K562 (cell line): Measurements from ENCODE around the gene NLRP9. TPM values are rescaled to one million over a fixed set of nuclear protein-coding genes. Genes with fewer than 3 reads are reported as not detected.

Experiments used
- ATAC-seq: fragments of 200-7000 bp; cut with Tn5 transposase; 3 replicates; pipeline ENCODE4 v1.9.1; 2020; ENCODE audit warnings: moderate library complexity
- BruUV-seq: library from RNA; stranded (reverse); fragments of 400-500 nt; replicated peaks from 2 replicates; lab custom pipeline; 2021; lab: Mats Ljungman, UMichigan
- CTCF ChIA-PET: fragments of 300-600 bp; formaldehyde crosslinking; extraction: SDS; loops from one replicate; lab custom pipeline; 2021; ENCODE audit warnings: low intra/inter-chr PET ratio; lab: Yijun Ruan, JAX
- POLR2A ChIA-PET: fragments of 300-600, 350-650 bp; sonication (Branson Sonifier 250); formaldehyde crosslinking; extraction: SDS; loops from one replicate; lab custom pipeline; 2021; ENCODE audit warnings: antibody characterized with exemption, inconsistent platforms; lab: Yijun Ruan, JAX
- DNase-seq, 4 experiments: peaks; one replicate each; pipeline versions ENCODE4 v3.0.0 to v3.0.0-alpha.2; 2011 to 2018; ENCODE audit warnings: low spot score in 3 of 4, mixed read lengths in 3 of 4; ENCODE audit errors: extremely low read depth in 1 of 4
- FAIRE-seq: peaks from 2 replicates; lab custom pipeline; 2011; peaks lifted over from hg19 to GRCh38; lab: Jason Lieb, UNC
- H2AFZ ChIP-seq: 2 replicates; pipeline ENCODE4 v1.6.0; 2011; ENCODE audit warnings: low read depth, low read length, control low read depth, inconsistent platforms
- H3K27ac ChIP-seq: fragments of 200-600 bp; 3 replicates; pipeline ENCODE4 v1.8.0; 2011; ENCODE audit warnings: low read depth, mild to moderate bottlenecking, control low read depth, inconsistent platforms, low read length, moderate library complexity, mixed read lengths; ENCODE audit errors: extremely low read depth
- H3K27me3 ChIP-seq, 2 experiments: fragments of 300-600 bp in 1 of 2; 2 replicates in 1 of 2; 3 replicates in 1 of 2; pipeline versions ENCODE4 v1.6.0 to v1.8.0; 2011; ENCODE audit warnings: inconsistent platforms in 2 of 2, low read length in 2 of 2, mild to moderate bottlenecking in 1 of 2, mixed read lengths in 1 of 2, moderate library complexity in 1 of 2; ENCODE audit not compliant: control insufficient read depth in 2 of 2, insufficient read depth in 2 of 2
- H3K36me3 ChIP-seq: fragments of 300-600 bp; 3 replicates; pipeline ENCODE4 v1.8.0; 2011; ENCODE audit warnings: mild to moderate bottlenecking, low read length, inconsistent platforms; ENCODE audit not compliant: control insufficient read depth, insufficient read depth
- H3K4me1 ChIP-seq, 2 experiments: fragments of 200-600 bp in 1 of 2; replicated peaks in 1 of 2; 2 replicates in 1 of 2; 3 replicates in 1 of 2; pipeline versions ENCODE4 v1.5.1 to v1.8.0; 2011; ENCODE audit warnings: inconsistent platforms in 2 of 2, low read length in 2 of 2, mild to moderate bottlenecking in 1 of 2, mixed read lengths in 1 of 2, moderate library complexity in 1 of 2; ENCODE audit not compliant: control insufficient read depth in 2 of 2, insufficient read depth in 2 of 2
- H3K4me2 ChIP-seq: 2 replicates; pipeline ENCODE4 v1.6.1; 2011; ENCODE audit warnings: low read length, control low read depth, inconsistent platforms, mixed read lengths; ENCODE audit not compliant: insufficient read depth
- H3K4me3 ChIP-seq: fragments of 200-600 bp; sonication (generic), shearing (Covaris generic); 2 replicates; pipeline ENCODE4 v1.5.1; 2016; ENCODE audit warnings: control low read depth, inconsistent platforms
- H3K79me2 ChIP-seq: fragments of 200-600 bp; 3 replicates; pipeline ENCODE4 v1.8.0; 2011; ENCODE audit warnings: low read length, inconsistent platforms; ENCODE audit not compliant: control insufficient read depth, insufficient read depth
- H3K9ac ChIP-seq, 2 experiments: 2 replicates each; pipeline versions ENCODE4 v1.6.0 to v1.6.1; 2011; ENCODE audit warnings: low read depth in 2 of 2, low read length in 2 of 2, control low read depth in 1 of 2, inconsistent platforms in 1 of 2, mild to moderate bottlenecking in 1 of 2, mixed read lengths in 1 of 2; ENCODE audit not compliant: insufficient read depth in 1 of 2
- H3K9me1 ChIP-seq: one replicate; pipeline ENCODE4 v1.6.0; 2011; ENCODE audit warnings: inconsistent platforms, mild to moderate bottlenecking, low read length, moderate library complexity; ENCODE audit not compliant: control insufficient read depth, insufficient read depth
- H3K9me3 ChIP-seq: replicated peaks from 2 replicates; pipeline ENCODE4 v1.5.1; 2011; ENCODE audit warnings: low read depth, low read length, inconsistent platforms; ENCODE audit not compliant: control insufficient read depth, insufficient read depth
- H4K20me1 ChIP-seq: replicated peaks from 2 replicates; pipeline ENCODE4 v1.6.1; 2011; ENCODE audit warnings: low read length, inconsistent platforms, mixed read lengths; ENCODE audit not compliant: control insufficient read depth, insufficient read depth
- CBX1 ChIP-seq: sonication (generic); IDR thresholded peaks from 2 replicates; pipeline ENCODE4 v1.6.1; 2016; ENCODE audit warnings: antibody characterized with exemption, low read depth, mild to moderate bottlenecking
- HSF4 ChIP-seq: fragments of 250-450 bp; sonication (Bioruptor Pico); IDR thresholded peaks from 2 replicates; pipeline ENCODE4 v2.1.2; 2022; ENCODE audit warnings: mild to moderate bottlenecking, moderate library complexity, borderline replicate concordance
- NCOA1 ChIP-seq: fragments of 450-650 bp; IDR thresholded peaks from 2 replicates; pipeline ENCODE4 v1.6.1; 2016; ENCODE audit warnings: low read depth
- PBX2 ChIP-seq, 2 experiments: IDR thresholded peaks in 1 of 2; conservative IDR thresholded peaks in 1 of 2; 2 replicates each; pipeline ENCODE4 v1.6.1; 2016; ENCODE audit warnings: low read depth in 2 of 2, mild to moderate bottlenecking in 1 of 2, missing compliant biosample characterization in 1 of 2, missing genetic modification characterization in 1 of 2, moderate library complexity in 1 of 2
- POLR2B ChIP-seq: fragments of 450-650 bp; IDR thresholded peaks from 2 replicates; pipeline ENCODE4 v1.6.1; 2018; ENCODE audit warnings: low read depth; ENCODE audit not compliant: partially characterized antibody
- PRDM10 ChIP-seq: fragments of 450-650 bp; IDR thresholded peaks from 2 replicates; pipeline ENCODE4 v1.6.1; 2018; ENCODE audit not compliant: partially characterized antibody
- STAT6 ChIP-seq: sonication (generic); formaldehyde crosslinking; IDR thresholded peaks from 2 replicates; pipeline ENCODE4 v1.8.1; 2023; ENCODE audit warnings: mild to moderate bottlenecking, missing genetic modification reagents
- WGBS: fragments of 100-300 bp; shearing (Covaris generic); methylation state at CpG from one replicate; pipeline ENCODE4 v1.1.6; 2016; ENCODE audit warnings: low coverage, mixed read lengths; ENCODE audit not compliant: insufficient coverage; ENCODE audit errors: missing lambda C conversion rate; 5-methylcytosine and 5-hydroxymethylcytosine counted together
- in situ Hi-C: fragments of 300-500 bp; cut with MboI; formaldehyde crosslinking; loops from 4 replicates; pipeline ENCODE4 v1.15.0; 2018; ENCODE audit warnings: inconsistent platforms, mixed read lengths
- intact Hi-C: fragments of 100-400 bp; cut with micrococcal nuclease; formaldehyde crosslinking; loops from 2 replicates; pipeline ENCODE4 v1.14.2; 2022
- polyA plus RNA-seq, 8 experiments: library from polyadenylated mRNA; depleted of rRNA in 4 of 8; stranded (reverse) in 5 of 8; unstranded in 3 of 8; fragments of >200 nt; fragmentation: Nextera tagmentation in 2 of 8; fragmentation: Illumina TruSeq in 1 of 8; extraction: Ambion mirVana in 2 of 8; extraction: Trizol in 1 of 8; gene quantifications; 2 replicates each; pipeline versions ENCODE4 v1.2.1 to v1.2.3, GENCODE V29; 2011 to 2014; ENCODE audit warnings: inconsistent platforms in 1 of 8, missing spikeins in 1 of 8
- total RNA-seq, 7 experiments: library from RNA; depleted of rRNA in 6 of 7; stranded (reverse); fragments of >200 nt in 6 of 7; fragmentation: Illumina TruSeq in 2 of 7; extraction: Trizol in 2 of 7; gene quantifications; 2 replicates each; pipeline versions ENCODE4 v1.2.1 to v1.2.3, GENCODE V29; 2011 to 2021; ENCODE audit warnings: low replicate concordance in 1 of 7
- TF ChIP-seq, protein P1 (sequence below): fragments of 450-650 bp; formaldehyde crosslinking; IDR thresholded peaks from 2 replicates; pipeline ENCODE4 v1.4.0; 2020; ENCODE audit warnings: mild to moderate bottlenecking, mixed read lengths

The NLRP9 gene
- total and polyA plus RNA-seq, 9 of the 15 experiments (the other 6 are each of a cell fraction or from before 2014, with no cell fraction given) = not detected

DNA sequence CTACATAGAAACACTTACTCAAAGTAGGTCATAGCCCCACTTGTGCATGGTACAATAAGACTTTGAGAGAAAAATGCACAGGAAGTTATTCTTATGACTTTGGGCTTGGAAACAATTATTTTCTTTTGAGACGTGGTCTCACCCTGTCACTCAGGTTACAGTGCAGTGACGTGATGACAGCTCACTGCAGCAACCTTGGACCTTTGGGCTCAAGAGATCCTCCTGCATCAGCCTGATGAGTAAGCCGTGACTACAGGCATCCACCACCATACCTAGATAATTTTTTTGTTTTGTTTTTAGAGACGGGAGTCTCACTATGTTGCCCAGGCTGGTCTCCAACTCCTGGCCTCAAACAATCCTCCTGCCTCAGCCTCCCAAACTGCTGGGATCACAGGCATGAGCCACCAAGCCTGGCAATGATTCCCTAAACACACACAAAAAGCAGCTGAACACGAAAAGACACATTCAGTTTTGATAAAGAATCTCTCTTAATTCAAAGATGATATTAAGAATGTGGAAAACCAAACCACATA, 17.9 kb downstream of the NLRP9 start:
- Histone ChIP-seq H3K4me2 (no peak overlapping the region), H4K20me1 (no peaks in the 10 kb centered on the region), H3K9ac (no peak overlapping the region), H3K27me3 (peaks cover 11 to 46% of the 10 kb centered on the region in 2 experiments), H3K27ac (no peak overlapping the region), H3K9me1 (no peaks in the 10 kb centered on the region), H2AFZ (no peak overlapping the region), H3K79me2 (no peaks in the 10 kb centered on the region), H3K36me3 (no peaks in the 10 kb centered on the region), H3K9me3 (peaks cover 4% of the 10 kb centered on the region; the same call in 1 of the 2 replicates), H3K4me1 (no peaks in the 10 kb centered on the region; a peak in 1 of 5 replicates), H3K4me3 (no peak overlapping the region)
- BruUV-seq = no TSS peak
- no peak for ATAC-seq
- CTCF ChIA-PET = no interaction called here
- in situ Hi-C loops (no loop called here), intact Hi-C loops (no loop called here)
- POLR2A ChIA-PET = interaction anchor here (1.1 kb wide), 1 partner anchor 29 kb away, joined by 3 read pairs; no protein-coding TSS in a partner anchor
- no peak for DNase-seq
- 2% methylated on average over 5 of the region's 5 CpGs for WGBS
- no peak for FAIRE-seq
- TF ChIP-seq CBX1 = no peak
- TF ChIP-seq, protein P1, sequence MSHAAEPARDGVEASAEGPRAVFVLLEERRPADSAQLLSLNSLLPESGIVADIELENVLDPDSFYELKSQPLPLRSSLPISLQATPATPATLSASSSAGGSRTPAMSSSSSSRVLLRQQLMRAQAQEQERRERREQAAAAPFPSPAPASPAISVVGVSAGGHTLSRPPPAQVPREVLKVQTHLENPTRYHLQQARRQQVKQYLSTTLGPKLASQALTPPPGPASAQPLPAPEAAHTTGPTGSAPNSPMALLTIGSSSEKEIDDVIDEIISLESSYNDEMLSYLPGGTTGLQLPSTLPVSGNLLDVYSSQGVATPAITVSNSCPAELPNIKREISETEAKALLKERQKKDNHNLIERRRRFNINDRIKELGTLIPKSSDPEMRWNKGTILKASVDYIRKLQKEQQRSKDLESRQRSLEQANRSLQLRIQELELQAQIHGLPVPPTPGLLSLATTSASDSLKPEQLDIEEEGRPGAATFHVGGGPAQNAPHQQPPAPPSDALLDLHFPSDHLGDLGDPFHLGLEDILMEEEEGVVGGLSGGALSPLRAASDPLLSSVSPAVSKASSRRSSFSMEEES = no peak
- TF ChIP-seq HSF4 (CRISPR knock-in tag) = no peak
- no peak for TF ChIP-seq STAT6 (CRISPR knock-in tag)
- no peak for TF ChIP-seq PBX2 (CRISPR knock-in tag; IDR thresholded peaks at IDR 0.05; ENCODE audit: low read depth)
- TF ChIP-seq PBX2 (tag; conservative IDR thresholded peaks at IDR 0.05; ENCODE audit: low read depth) = no peak
- TF ChIP-seq POLR2B = no peak
- TF ChIP-seq PRDM10 = no peak
- TF ChIP-seq NCOA1 = no peak
